Activated CD4-positive, alpha-beta memory T cell treated with anti-CD3 and anti-CD28 coated beads, Interleukin-2, amount 10 ng/mL, durations not matched to agents 7 days and 5 days (primary cell): ENCODE data around the gene SHMT1. TPM values are rescaled to one million over a fixed set of nuclear protein-coding genes. Genes with fewer than 3 reads are reported as not detected.
"Not testable (repeated sequence)": the region's sequence is repeated elsewhere in the genome, so short reads cannot be mapped to it uniquely, and the experiment has no call there.

Source experiments
- CTCF ChIA-PET: fragments of 350-600 bp; sonication (Branson Sonifier 250); formaldehyde crosslinking; loops from one replicate; lab custom pipeline; 2021; ENCODE audit warnings: antibody characterized with exemption, inconsistent platforms; lab: Charles Lee
- POLR2A ChIA-PET: fragments of 350-600 bp; sonication (Branson Sonifier 250); formaldehyde crosslinking; loops from one replicate; lab custom pipeline; 2021; ENCODE audit warnings: antibody characterized with exemption; lab: Charles Lee
- DNase-seq: peaks from one replicate; pipeline ENCODE4 v3.0.0-alpha.2; 2020
- H3K27ac Mint-ChIP-seq: one replicate; pipeline ENCODE4 v1.8.0; 2021; ENCODE audit warnings: mild to moderate bottlenecking, mixed read lengths
- H3K27me3 Mint-ChIP-seq: one replicate; pipeline ENCODE4 v1.8.0; 2021; ENCODE audit warnings: mixed read lengths
- H3K36me3 Mint-ChIP-seq: one replicate; pipeline ENCODE4 v1.8.0; 2021; ENCODE audit warnings: low read depth, mixed read lengths
- H3K4me1 Mint-ChIP-seq: one replicate; pipeline ENCODE4 v1.8.0; 2021; ENCODE audit warnings: mixed read lengths
- H3K4me3 Mint-ChIP-seq: one replicate; pipeline ENCODE4 v1.8.0; 2021; ENCODE audit warnings: mild to moderate bottlenecking, mixed read lengths
- H3K9me3 Mint-ChIP-seq: one replicate; pipeline ENCODE4 v1.8.0; 2021; ENCODE audit warnings: mixed read lengths
- total RNA-seq, 2 experiments: library from RNA; stranded (reverse); gene quantifications; one replicate each; pipeline ENCODE4 v1.2.3, GENCODE V29; 2021

SHMT1 gene
- total RNA-seq, 2 experiments from 2014 or later, result 38.1 to 41.1 TPM

GRCh38 chr17:18318771-18319450 is 44.4 kb downstream of the SHMT1 start:
- ChIA-PET CTCF (no interaction called here), POLR2A (interaction anchor here (1.6 kb wide), 1 partner anchor 65 kb away, joined by 3 read pairs; no protein-coding TSS in a partner anchor)
- H3K27me3 Mint-ChIP-seq, result no peaks in the 10 kb centered on the region
- no peaks in the 10 kb centered on the region for H3K9me3 Mint-ChIP-seq
- H3K27ac Mint-ChIP-seq, result no peak overlapping the region
- H3K4me1 Mint-ChIP-seq, result peaks cover 54% of the 10 kb centered on the region
- DNase-seq, result no peak
- peaks cover 41% of the 10 kb centered on the region for H3K36me3 Mint-ChIP-seq
- peak overlapping the region; percentile 5 for H3K4me3 Mint-ChIP-seq

GRCh38 chr17:18318117-18318516 is 45.2 kb downstream of the SHMT1 start:
- peaks cover 60% of the 10 kb centered on the region for H3K4me1 Mint-ChIP-seq
- DNase-seq, result no peak
- peak overlapping the region; percentile 19 for H3K4me3 Mint-ChIP-seq
- ChIA-PET CTCF (no interaction called here), POLR2A (no interaction called here)
- peaks cover 43% of the 10 kb centered on the region for H3K36me3 Mint-ChIP-seq
- no peaks in the 10 kb centered on the region for H3K9me3 Mint-ChIP-seq
- no peak overlapping the region for H3K27ac Mint-ChIP-seq
- H3K27me3 Mint-ChIP-seq, result no peaks in the 10 kb centered on the region

GRCh38 chr17:18315961-18316360 is 47.4 kb downstream of the SHMT1 start:
- H3K4me3 Mint-ChIP-seq, result peak overlapping the region; percentile 92
- H3K4me1 Mint-ChIP-seq, result peaks cover 75% of the 10 kb centered on the region
- DNase-seq, result no peak
- no peaks in the 10 kb centered on the region for H3K9me3 Mint-ChIP-seq
- peak overlapping the region; percentile 98 for H3K27ac Mint-ChIP-seq
- H3K27me3 Mint-ChIP-seq, result no peaks in the 10 kb centered on the region
- peaks cover 54% of the 10 kb centered on the region for H3K36me3 Mint-ChIP-seq
- POLR2A ChIA-PET, result interaction anchor here (0.6 to 2.4 kb wide), 4 partner anchors 16 to 54 kb away, joined by 3 to 7 read pairs (median 6); partner anchors contain the start of gene SHMT1
- CTCF ChIA-PET, result interaction anchor here (0.5 kb wide), 1 partner anchor 1930 kb away, joined by 3 read pairs; no protein-coding TSS in a partner anchor

- peaks cover 55% of the 10 kb centered on the region for H3K36me3 Mint-ChIP-seq
- no peaks in the 10 kb centered on the region for H3K27me3 Mint-ChIP-seq
- peak; percentile 48 for DNase-seq
- H3K9me3 Mint-ChIP-seq, result no peaks in the 10 kb centered on the region
- ChIA-PET POLR2A (interaction anchor here (0.6 to 2.4 kb wide), 6 partner anchors 10 to 53 kb away, joined by 3 to 7 read pairs (median 4); partner anchors contain the start of gene SHMT1), CTCF (no interaction called here)
- H3K27ac Mint-ChIP-seq, result peak overlapping the region; percentile 98
- peaks cover 74% of the 10 kb centered on the region for H3K4me1 Mint-ChIP-seq
- H3K4me3 Mint-ChIP-seq, result peak overlapping the region; percentile 92
Observed at GRCh38 chr17:18315562-18315922, 47.8 kb downstream of the SHMT1 start.

DNA sequence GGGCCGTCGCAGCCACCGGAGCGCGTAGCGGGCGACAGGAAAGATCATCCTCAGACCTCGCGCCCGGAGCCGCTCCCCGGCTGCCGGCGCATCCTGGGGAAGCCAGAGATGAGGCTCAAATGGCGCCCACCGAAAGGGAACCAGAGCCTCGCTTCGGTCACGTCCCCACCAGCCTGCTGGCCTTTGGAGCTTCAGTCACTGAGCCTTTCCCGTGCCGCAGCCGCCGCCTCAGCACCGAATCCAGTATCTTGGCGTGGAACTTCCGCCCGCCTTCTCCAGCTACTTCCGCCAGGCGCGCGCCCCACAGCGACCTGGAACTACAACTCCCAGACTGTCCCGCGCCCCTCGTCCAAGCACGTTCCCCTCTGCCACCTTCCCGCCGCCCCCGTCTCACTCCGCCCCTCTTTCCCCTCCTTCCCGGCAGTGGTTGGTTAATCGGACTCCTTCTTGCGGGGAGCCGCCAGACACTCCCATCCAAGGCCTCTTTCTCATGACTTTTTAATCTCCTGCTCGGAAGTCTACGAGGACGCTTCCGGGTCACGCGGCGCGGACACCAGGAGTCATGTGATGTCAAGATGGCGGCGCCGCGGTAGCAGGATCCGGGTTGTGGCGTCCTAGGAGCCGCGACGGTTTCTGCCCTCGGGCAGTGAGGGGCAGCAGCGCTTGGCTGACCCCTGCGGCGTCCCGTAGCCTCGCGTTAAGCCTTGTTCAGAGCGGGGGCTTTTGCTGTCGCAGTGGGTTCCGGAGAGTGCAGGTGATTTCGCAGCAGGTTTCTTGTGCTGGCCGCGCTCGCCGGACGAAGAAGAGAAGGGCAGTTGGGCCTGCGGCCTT is 48.4 kb downstream of the SHMT1 start, which contains the start of the genes SMCR8 and TOP3A:
SMCR8 (plus strand) TSS at position 563 of the 831 bp plus-strand sequence. CDS start 497 bp downstream, outside the sequence.
TOP3A (minus strand) TSS at position 264 of the 831 bp plus-strand sequence; CDS start at position 48, 216 bp downstream.
- peak within 1 kb of the TSS; percentile 92 for H3K4me3 Mint-ChIP-seq
- no peaks in the 10 kb centered on the region for H3K27me3 Mint-ChIP-seq
- peaks cover 73% of the 10 kb centered on the region for H3K4me1 Mint-ChIP-seq
- H3K36me3 Mint-ChIP-seq, result peaks cover 59% of the 10 kb centered on the region
- DNase-seq, result peak; percentile 98
- CTCF ChIA-PET, result no interaction called here
- H3K27ac Mint-ChIP-seq, result peak within 1 kb of the TSS; percentile 98
- POLR2A ChIA-PET, result interaction anchor here (0.6 to 2.4 kb wide), 10 partner anchors 11 to 226 kb away, joined by 3 to 7 read pairs (median 4); partner anchors contain the start of genes DRG2 and SHMT1
- H3K9me3 Mint-ChIP-seq, result no peaks in the 10 kb centered on the region

DNA sequence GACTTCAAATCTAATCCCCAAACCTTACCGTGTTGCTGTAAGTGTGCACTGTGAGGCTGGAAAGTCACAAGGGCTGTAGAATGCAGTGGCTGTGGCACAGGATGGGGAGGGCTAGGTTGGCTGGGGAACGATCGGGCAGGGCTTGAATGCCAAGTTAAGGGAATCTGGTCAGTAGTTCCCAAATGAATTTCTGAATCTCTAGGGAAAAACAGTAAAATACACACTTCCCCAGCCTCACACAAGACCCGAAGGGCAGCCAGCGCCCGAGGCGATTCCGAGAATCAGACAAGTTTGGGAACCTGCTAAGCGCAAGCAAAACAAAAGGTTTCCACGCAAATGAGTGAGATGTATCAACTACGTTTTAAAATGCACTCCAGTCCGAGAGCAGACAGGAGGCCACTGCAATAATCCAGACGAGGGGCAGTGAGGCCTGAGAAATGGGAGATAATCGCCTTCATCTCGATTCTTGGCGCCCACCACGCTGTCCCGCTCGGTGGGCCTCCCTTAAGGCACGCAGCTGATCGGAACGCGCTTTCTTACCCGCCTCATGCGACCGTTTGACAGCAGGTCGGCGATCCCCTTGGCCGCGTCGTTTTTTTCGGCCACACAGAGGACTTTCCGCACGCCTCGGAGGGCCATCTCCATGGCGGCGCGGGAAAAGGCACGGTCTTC is 49.2 kb downstream of the SHMT1 start:
- ChIA-PET POLR2A (interaction anchor here (1.0 to 2.4 kb wide), 9 partner anchors 12 to 226 kb away, joined by 3 to 7 read pairs (median 4); partner anchors contain the start of gene DRG2), CTCF (no interaction called here)
- peaks cover 66% of the 10 kb centered on the region for H3K4me1 Mint-ChIP-seq
- H3K27me3 Mint-ChIP-seq, result no peaks in the 10 kb centered on the region
- peak overlapping the region; percentile 92 for H3K4me3 Mint-ChIP-seq
- H3K36me3 Mint-ChIP-seq, result peaks cover 58% of the 10 kb centered on the region
- peak overlapping the region; percentile 98 for H3K27ac Mint-ChIP-seq
- no peak for DNase-seq
- no peaks in the 10 kb centered on the region for H3K9me3 Mint-ChIP-seq

DNA sequence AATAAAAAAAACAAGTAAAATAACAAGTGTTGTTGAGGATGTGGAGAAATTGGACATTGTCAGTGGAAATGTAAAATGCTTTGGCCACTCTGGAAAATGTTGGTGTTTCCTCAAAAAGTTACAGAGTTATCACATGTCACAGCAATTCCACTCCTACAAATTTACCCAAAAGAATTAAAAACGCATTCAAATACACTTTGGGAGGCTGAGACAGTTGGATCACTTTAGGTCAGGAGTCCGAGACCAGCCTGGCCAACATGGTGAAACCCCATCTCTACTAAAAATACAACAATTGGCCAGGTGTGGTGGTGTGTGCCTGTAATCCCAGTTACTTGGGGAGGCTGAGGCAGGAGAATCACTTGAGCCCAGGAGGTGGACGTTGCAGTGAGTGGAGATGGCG is 54.1 kb downstream of the SHMT1 start:
- POLR2A ChIA-PET, result no interaction called here
- H3K4me1 Mint-ChIP-seq, result peaks cover 32% of the 10 kb centered on the region
- H3K4me3 Mint-ChIP-seq, result no peak overlapping the region
- H3K27ac Mint-ChIP-seq, result no peak overlapping the region
- H3K36me3 Mint-ChIP-seq, result peaks cover 51% of the 10 kb centered on the region
- CTCF ChIA-PET, result no interaction called here
- H3K27me3 Mint-ChIP-seq, result no peaks in the 10 kb centered on the region
- no peak for DNase-seq
- H3K9me3 Mint-ChIP-seq, result no peaks in the 10 kb centered on the region

DNA sequence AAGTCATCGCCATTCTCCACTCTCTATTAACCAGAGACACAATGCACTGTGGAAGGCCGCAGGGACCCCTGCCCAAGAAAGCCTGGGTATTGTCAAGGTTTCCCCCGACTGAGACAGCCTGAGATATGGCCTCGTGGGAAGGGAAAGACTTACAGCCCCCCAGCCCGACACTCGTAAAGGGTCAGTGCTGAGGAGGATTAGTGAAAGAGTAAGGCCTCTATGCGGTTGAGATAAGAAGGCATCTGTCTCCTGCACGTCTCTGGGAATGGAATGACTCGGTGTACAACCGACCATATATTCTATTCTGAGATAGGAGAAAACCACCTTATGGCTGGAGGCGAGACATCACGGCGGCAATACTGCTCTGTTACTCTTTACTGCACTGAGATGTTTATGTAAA is 60.1 kb downstream of the SHMT1 start:
- DNase-seq, result not testable (repeated sequence)

DNA sequence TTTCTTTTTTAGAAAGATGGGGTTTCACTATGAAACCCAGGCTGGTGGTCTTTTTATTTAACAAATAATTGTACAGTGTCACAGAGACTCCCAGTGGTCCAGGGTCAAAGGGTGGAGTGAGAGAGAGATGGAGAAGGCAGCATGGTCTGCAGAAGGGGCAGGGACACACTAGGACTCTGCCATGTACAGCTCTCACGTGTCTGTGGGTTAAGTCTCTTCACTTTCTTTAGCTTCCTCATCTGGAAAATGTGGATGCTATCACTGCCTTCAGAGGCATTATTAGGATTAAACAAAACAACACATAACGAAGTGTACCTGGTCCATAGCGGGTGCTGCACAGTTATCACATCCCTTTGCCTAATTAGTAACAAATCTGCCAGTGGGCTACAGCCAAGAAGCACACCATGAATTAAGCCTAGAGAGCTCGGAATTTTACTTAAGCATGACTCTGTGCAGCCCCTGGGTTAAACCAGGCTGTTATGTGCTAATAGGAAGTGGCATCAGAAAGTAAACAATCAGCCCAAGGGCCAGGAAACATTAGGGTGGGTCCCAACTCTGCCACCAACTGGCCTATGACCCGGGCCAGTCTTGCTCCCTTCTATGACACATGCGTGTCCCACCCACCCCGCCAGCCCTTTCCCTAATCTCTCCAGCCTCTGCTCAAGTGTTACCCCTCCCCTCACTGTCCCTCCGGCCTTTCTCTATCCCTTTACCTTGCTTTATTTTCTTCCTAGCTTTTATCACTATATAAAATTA is 62.4 kb downstream of the SHMT1 start:
- no peaks in the 10 kb centered on the region for H3K9me3 Mint-ChIP-seq
- no peak overlapping the region for H3K4me3 Mint-ChIP-seq
- H3K36me3 Mint-ChIP-seq, result peaks cover 56% of the 10 kb centered on the region
- DNase-seq, result no peak
- ChIA-PET CTCF (no interaction called here), POLR2A (interaction anchor here (0.9 kb wide), 1 partner anchor 33 kb away, joined by 3 read pairs; no protein-coding TSS in a partner anchor)
- no peaks in the 10 kb centered on the region for H3K4me1 Mint-ChIP-seq
- H3K27ac Mint-ChIP-seq, result no peak overlapping the region
- no peaks in the 10 kb centered on the region for H3K27me3 Mint-ChIP-seq

More for the DNA sequence above, 60.1 kb downstream of the SHMT1 start:
- H3K27me3 Mint-ChIP-seq, H3K4me3 Mint-ChIP-seq, H3K4me1 Mint-ChIP-seq, POLR2A ChIA-PET, CTCF ChIA-PET, H3K9me3 Mint-ChIP-seq, H3K27ac Mint-ChIP-seq: not testable (repeated sequence)
- H3K36me3 Mint-ChIP-seq, result peaks cover 59% of the 10 kb centered on the region

GRCh38 chr17:18298061-18298460 is 65.3 kb downstream of the SHMT1 start:
- H3K27me3 Mint-ChIP-seq, DNase-seq, CTCF ChIA-PET, H3K4me3 Mint-ChIP-seq, POLR2A ChIA-PET, H3K27ac Mint-ChIP-seq, H3K9me3 Mint-ChIP-seq, H3K4me1 Mint-ChIP-seq: not testable (repeated sequence)
- H3K36me3 Mint-ChIP-seq, result peaks cover 51% of the 10 kb centered on the region

GRCh38 chr17:18291718-18292540 is 71.4 kb downstream of the SHMT1 start:
- H3K36me3 Mint-ChIP-seq, result peaks cover 60% of the 10 kb centered on the region
- no peak overlapping the region for H3K27ac Mint-ChIP-seq
- no peaks in the 10 kb centered on the region for H3K9me3 Mint-ChIP-seq
- DNase-seq, result no peak
- H3K4me3 Mint-ChIP-seq, result no peak overlapping the region
- no peaks in the 10 kb centered on the region for H3K27me3 Mint-ChIP-seq
- no peaks in the 10 kb centered on the region for H3K4me1 Mint-ChIP-seq
- CTCF ChIA-PET, result interaction anchor here (1.4 kb wide), 1 partner anchor 22 kb away, joined by 3 read pairs; no protein-coding TSS in a partner anchor
- POLR2A ChIA-PET, result no interaction called here
